HG03378 (cell line): ENCODE measurements around the gene YPEL5.
"Not testable (repeated sequence)": the region's sequence is repeated elsewhere in the genome, so short reads cannot be mapped to it uniquely, and the experiment has no call there.

Experiments used
- ATAC-seq: cut with Tn5 transposase; IDR thresholded peaks from one replicate; pipeline ENCODE4 v1.9.1; 2021; ENCODE audit warnings: mild to moderate bottlenecking, moderate library complexity; ENCODE audit not compliant: unreplicated experiment

The YPEL5 gene

GRCh38 chr2:30136764-30137444 is 9.9 kb upstream of the YPEL5 start:
- ATAC-seq = no peak

GRCh38 chr2:30139131-30139870 is 7.5 kb upstream of the YPEL5 start:
- ATAC-seq = peak; percentile 55

GRCh38 chr2:30141136-30141535 is 5.7 kb upstream of the YPEL5 start:
- no peak for ATAC-seq

- no peak for ATAC-seq
These were observed 2.5 kb upstream of the YPEL5 start for GRCh38 chr2:30144260-30144659.

- ATAC-seq = not testable (repeated sequence)
These were observed 1.9 kb upstream of the YPEL5 start for GRCh38 chr2:30144951-30145350.

- ATAC-seq = no peak
These were observed 926 bp upstream of the YPEL5 start for GRCh38 chr2:30145826-30146336.

- ATAC-seq = no peak
These were observed 448 bp downstream of the YPEL5 start for GRCh38 chr2:30147196-30147714.

GRCh38 chr2:30147715-30148610 is 1.2 kb downstream of the YPEL5 start:
- ATAC-seq = no peak

- no peak for ATAC-seq
These were observed 2.0 kb downstream of the YPEL5 start for GRCh38 chr2:30148850-30149249.

- ATAC-seq = no peak
These were observed 2.7 kb downstream of the YPEL5 start for GRCh38 chr2:30149513-30149912.

- ATAC-seq = no peak
These were observed 3.2 kb downstream of the YPEL5 start for GRCh38 chr2:30149976-30150375.

- no peak for ATAC-seq
These were observed 4.0 kb downstream of the YPEL5 start for GRCh38 chr2:30150786-30151185.

- ATAC-seq = no peak
These were observed 5.6 kb downstream of the YPEL5 start for GRCh38 chr2:30152385-30152784.

GRCh38 chr2:30155202-30155601 is 8.4 kb downstream of the YPEL5 start:
- ATAC-seq = no peak

GRCh38 chr2:30155889-30156658 is 9.3 kb downstream of the YPEL5 start:
- ATAC-seq = no peak

GRCh38 chr2:30157616-30158015 is 10.8 kb downstream of the YPEL5 start:
- ATAC-seq = no peak

GRCh38 chr2:30159766-30160165 is 13.0 kb downstream of the YPEL5 start:
- no peak for ATAC-seq

- no peak for ATAC-seq
These were observed 15.3 kb downstream of the YPEL5 start for GRCh38 chr2:30161929-30162706.

GRCh38 chr2:30162806-30163205 is 16.0 kb downstream of the YPEL5 start:
- no peak for ATAC-seq
